ENCODE results near the gene RFC2.
"Not testable (repeated sequence)": the region's sequence is repeated elsewhere in the genome, so short reads cannot be mapped to it uniquely, and the experiment has no call there.

Gene RFC2

GRCh38 chr7:74253331-74253730, 868 bp downstream of the RFC2 start (continued):
- TF ChIP-seq ZFP41 (tag by site-specific recombination; IDR thresholded peaks at IDR 0.05; ENCODE audit: borderline replicate concordance) = no peak
- TF ChIP-seq ZNF138 (tag by site-specific recombination; IDR thresholded peaks at IDR 0.05; ENCODE audit: borderline replicate concordance) = no peak
- TF ChIP-seq ZNF560 (tag by site-specific recombination; IDR thresholded peaks at IDR 0.05; ENCODE audit: borderline replicate concordance) = no peak
- no peak for TF ChIP-seq ZNF580 (tag by site-specific recombination; IDR thresholded peaks at IDR 0.05)
- TF ChIP-seq ZSCAN23 (tag by site-specific recombination; IDR thresholded peaks at IDR 0.05) = no peak
- peak; percentile 62; the same call in 1 of the 2 replicates for TF ChIP-seq PRDM10 (tag by site-specific recombination; IDR thresholded peaks at IDR 0.05)
- no peak for TF ChIP-seq ZNF223 (tag by site-specific recombination; IDR thresholded peaks at IDR 0.05)

GRCh38 chr7:74252893-74253292, 1.3 kb downstream of the RFC2 start:
- ChIA-PET POLR2A (interaction anchor here (1.3 to 2.0 kb wide), 2 partner anchors 10 to 53 kb away, joined by 4 to 5 read pairs; no protein-coding TSS in a partner anchor), CTCF (interaction anchor here (1.1 kb wide), 2 partner anchors 78 to 148 kb away, joined by 3 to 7 read pairs; no protein-coding TSS in a partner anchor)
- TF ChIP-seq ZNF341 (tag by site-specific recombination; IDR thresholded peaks at IDR 0.05; ENCODE audit: low read depth) (no peak), SCRT2 (tag by site-specific recombination; IDR thresholded peaks at IDR 0.05) (peak; percentile 98), HOXA7 (CRISPR knock-in tag; IDR thresholded peaks at IDR 0.05; ENCODE audit: borderline replicate concordance) (no peak), ZSCAN5A (tag by site-specific recombination; IDR thresholded peaks at IDR 0.05) (no peak), ZNF10 (tag by site-specific recombination; IDR thresholded peaks at IDR 0.05) (no peak), ZNF157 (tag by site-specific recombination; IDR thresholded peaks at IDR 0.05) (no peak), ZNF561 (tag by site-specific recombination; IDR thresholded peaks at IDR 0.05; ENCODE audit: borderline replicate concordance) (no peak), SCRT1 (tag by site-specific recombination; IDR thresholded peaks at IDR 0.05; ENCODE audit: borderline replicate concordance) (peak; percentile 92; the same call in 1 of the 2 replicates), ZFP37 (tag by site-specific recombination; IDR thresholded peaks at IDR 0.05) (no peak), ZXDB (tag by site-specific recombination; IDR thresholded peaks at IDR 0.05) (no peak), ZNF670 (tag by site-specific recombination; IDR thresholded peaks at IDR 0.05; ENCODE audit: low read depth) (no peak), ZNF280C (tag by site-specific recombination; IDR thresholded peaks at IDR 0.05) (no peak), ZNF521 (tag by site-specific recombination; IDR thresholded peaks at IDR 0.05) (no peak), WT1 (tag by site-specific recombination; IDR thresholded peaks at IDR 0.05) (no peak)
- H3K27ac ChIP-seq (ENCODE audit: extremely low read depth, low read depth, low read length) = peak overlapping the region; percentile 95; the same call in 1 of the 2 replicates
- peaks cover 42 to 45% of the 10 kb centered on the region in 2 experiments for H3K36me3 ChIP-seq (ENCODE audit: control insufficient read depth in 2 of 2, insufficient read depth in 1 of 2, low read length in 2 of 2)
- H3K4me3 ChIP-seq (ENCODE audit: low read depth, low read length) = no peak overlapping the region
- H3K9me3 ChIP-seq (ENCODE audit: control insufficient read depth, insufficient read depth, low read depth, low read length) = no peaks in the 10 kb centered on the region
- H3K4me1 ChIP-seq (ENCODE audit: control insufficient read depth, insufficient read depth, low read length) = no peaks in the 10 kb centered on the region

GRCh38 chr7:74249058-74249457, 5.1 kb downstream of the RFC2 start:
- CTCF ChIA-PET; H3K4me3 ChIP-seq (ENCODE audit: low read depth, low read length); H3K4me1 ChIP-seq (ENCODE audit: control insufficient read depth, insufficient read depth, low read length); POLR2A ChIA-PET; H3K9me3 ChIP-seq (ENCODE audit: control insufficient read depth, insufficient read depth, low read depth, low read length); H3K27ac ChIP-seq (ENCODE audit: extremely low read depth, low read depth, low read length): not testable (repeated sequence)
- H3K36me3 ChIP-seq (ENCODE audit: control insufficient read depth in 2 of 2, insufficient read depth in 1 of 2, low read length in 2 of 2) = peaks cover 68 to 72% of the 10 kb centered on the region in 2 experiments
